Activated naive CD4-positive, alpha-beta T cell treated with anti-CD3 and anti-CD28 coated beads, Interleukin-2, amount 50 U/mL, for 16 hours (primary cell): ENCODE data around the gene ADAMTS3.
"Not testable (repeated sequence)": the region's sequence is repeated elsewhere in the genome, so short reads cannot be mapped to it uniquely, and the experiment has no call there.

Experiments
- DNase-seq: peaks from one replicate; pipeline ENCODE4 v3.0.0-alpha.2; 2020

ADAMTS3 gene

GRCh38 chr4:72467633-72468032 lies 101.4 kb downstream of the ADAMTS3 start:
- DNase-seq: no peak

DNA sequence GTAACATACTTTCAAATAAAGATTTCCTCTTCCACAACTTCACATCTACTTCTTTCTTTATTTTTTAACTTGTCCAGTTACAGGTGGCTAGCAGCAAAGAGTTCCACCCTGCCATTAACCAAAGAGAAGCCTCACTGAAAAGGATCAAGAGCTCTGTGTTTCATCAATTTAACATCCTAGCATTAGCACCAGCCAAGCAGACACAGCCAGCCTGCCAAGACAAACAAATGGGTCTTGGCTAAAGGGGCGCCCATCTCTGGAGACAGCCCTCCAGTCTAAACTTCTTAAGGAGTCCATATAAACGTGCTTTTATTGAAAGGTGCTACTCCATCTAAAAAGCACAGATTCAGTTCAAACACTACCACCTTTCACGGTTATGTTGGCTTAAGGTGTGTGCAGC lies 105.3 kb downstream of the ADAMTS3 start:
- no peak for DNase-seq

- DNase-seq: no peak
Measured at GRCh38 chr4:72457158-72457557, 111.9 kb downstream of the ADAMTS3 start.

DNA sequence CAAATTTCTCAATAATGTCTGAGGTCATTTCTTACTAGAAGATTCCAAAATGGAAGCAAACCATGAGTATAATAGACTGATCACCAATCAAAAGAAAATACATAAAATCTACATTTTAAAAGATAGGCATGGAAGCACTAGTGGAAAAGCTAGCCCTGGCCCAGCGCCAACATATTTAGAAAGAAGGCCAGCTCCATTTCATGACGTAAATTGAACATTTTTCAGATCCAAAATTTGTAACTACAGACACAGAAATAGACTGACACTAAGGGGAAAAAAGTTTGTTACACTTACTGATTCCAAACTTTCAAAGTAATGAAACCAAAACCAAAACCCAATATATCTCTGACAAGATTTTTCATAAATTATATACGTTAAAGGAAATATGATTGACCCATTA lies 117.7 kb downstream of the ADAMTS3 start:
- no peak for DNase-seq

- no peak for DNase-seq
Measured at GRCh38 chr4:72449705-72450104, 119.3 kb downstream of the ADAMTS3 start.

- DNase-seq: no peak
Measured at GRCh38 chr4:72448231-72448630, 120.8 kb downstream of the ADAMTS3 start.

DNA sequence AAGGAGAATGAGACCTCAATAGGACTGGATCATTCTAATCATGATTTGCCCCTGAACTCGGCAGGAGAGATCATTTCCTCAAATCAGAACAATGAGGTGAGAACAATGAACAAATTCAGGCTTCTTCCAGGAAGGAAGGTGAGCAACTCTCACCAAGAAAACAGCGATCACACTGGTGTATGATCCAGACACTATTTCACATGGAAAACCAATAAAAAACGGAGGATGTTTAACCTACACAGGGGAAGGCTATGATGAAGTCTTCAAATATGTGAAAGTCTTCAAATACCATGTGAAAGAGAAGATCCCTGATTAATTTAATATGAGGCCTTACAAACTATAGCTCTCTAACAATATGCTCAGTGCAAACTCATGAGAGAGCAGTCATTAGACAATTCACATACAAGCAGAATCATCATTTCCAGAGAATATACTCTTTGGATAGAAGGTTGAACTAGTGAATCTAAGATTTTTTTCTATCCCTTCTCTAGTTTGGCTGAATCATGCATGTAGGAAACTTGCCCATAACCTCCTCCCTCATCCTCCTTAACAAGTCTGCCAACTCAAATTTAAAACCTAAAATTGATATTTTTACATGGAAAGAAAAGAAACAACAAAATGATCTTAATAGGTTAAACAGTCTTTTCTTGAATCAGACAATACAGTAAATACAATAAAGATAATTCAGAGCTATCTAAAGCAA lies 122.5 kb downstream of the ADAMTS3 start:
- no peak for DNase-seq

- DNase-seq: no peak
Measured at GRCh38 chr4:72444092-72444491, 124.9 kb downstream of the ADAMTS3 start.

- no peak for DNase-seq
Measured at GRCh38 chr4:72442715-72443114, 126.3 kb downstream of the ADAMTS3 start.

DNA sequence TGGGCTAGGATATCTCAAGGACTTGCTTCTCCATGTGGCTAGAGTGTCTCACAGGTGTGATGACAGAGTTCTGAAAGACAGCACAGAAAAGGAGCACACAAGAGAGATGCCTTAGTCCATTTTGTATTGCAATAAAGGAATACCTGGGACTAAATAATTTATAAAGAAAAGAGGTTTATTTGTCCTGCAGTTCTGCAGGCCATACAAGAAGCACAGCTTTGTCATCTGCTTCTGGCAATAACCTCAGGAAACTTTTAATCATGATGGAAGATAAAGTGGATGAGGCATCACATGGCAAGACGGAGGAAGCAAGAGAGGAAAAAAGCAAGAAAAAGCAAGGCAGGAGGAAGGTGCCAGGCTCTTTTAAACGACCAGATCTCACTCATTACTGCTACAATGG lies 126.9 kb downstream of the ADAMTS3 start:
- no peak for DNase-seq

DNA sequence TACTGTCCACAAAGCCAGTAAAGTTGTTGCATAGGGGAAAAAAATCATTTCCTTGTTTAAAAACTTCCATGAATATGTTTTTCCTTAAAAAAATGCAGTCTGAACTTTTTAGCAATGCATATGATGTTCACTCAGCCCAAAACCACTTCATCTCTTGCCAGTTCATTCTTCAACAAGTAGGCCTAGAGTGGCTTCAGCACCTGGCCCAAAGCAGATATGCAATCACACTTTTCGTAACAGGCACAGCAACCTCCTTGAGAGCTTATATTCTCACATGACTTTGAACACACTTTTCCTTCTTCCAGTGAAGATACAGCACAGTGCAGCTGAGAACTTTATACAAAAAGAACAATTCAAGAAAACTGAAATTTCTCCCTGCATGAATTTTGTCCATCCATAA lies 128.6 kb downstream of the ADAMTS3 start:
- no peak for DNase-seq

DNA sequence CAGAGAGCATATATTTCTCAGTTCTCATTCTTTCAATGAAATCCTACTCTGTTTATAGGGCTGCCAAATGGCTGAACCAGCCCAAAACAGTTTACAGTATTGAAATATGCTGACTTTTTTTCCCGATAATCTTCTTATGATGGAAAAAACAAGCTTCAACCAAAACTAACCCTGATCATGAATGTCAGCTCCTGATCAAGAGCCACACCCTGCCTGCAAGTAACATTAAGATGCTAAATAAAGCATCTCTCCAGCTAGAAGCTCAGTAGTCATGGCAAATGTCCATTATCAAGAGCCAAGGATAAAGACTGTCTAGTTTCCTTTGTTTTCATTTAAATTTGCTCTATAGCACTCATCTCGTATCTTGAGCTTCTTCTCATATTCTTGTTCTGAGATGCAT lies 136.0 kb downstream of the ADAMTS3 start:
- DNase-seq: no peak

DNA sequence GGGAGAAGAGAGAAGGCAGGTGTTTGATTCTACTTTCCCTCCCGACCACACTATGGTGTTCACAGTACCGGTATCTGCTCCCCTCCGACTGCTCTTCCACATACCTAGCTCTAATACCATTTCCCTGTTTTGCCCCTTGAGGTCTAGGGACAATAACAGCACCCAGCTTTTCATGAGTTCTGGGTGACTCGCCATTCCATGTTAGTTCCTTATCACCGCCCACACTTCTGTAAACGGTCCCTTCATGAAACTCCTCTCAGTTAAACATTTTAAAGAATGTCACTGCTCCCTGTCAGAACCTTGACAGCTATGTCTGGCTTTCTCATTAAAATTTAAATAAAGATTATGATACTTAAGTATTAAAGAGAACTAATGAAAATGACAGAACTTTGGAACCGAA lies 136.7 kb downstream of the ADAMTS3 start:
- DNase-seq: no peak

DNA sequence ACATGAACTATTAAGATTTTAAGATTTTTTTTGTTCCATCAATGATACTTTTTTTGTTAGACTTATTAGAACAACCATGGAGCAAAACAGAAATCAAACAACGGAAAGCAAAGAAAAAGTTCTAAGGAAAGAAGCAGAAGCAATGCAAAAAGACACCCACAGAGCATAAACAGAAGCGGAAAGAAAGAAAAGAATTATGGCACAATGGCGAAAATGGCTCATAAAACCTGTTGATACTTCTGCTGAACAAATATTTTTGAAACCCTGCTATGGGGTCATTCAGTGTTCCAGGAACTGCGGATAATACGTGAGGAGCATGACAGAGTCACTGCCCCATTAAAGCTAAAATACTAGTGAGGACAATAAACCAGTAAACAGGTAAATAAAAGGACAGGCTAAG lies 138.0 kb downstream of the ADAMTS3 start:
- no peak for DNase-seq

GRCh38 chr4:72430050-72430449 lies 139.0 kb downstream of the ADAMTS3 start:
- DNase-seq: no peak

DNA sequence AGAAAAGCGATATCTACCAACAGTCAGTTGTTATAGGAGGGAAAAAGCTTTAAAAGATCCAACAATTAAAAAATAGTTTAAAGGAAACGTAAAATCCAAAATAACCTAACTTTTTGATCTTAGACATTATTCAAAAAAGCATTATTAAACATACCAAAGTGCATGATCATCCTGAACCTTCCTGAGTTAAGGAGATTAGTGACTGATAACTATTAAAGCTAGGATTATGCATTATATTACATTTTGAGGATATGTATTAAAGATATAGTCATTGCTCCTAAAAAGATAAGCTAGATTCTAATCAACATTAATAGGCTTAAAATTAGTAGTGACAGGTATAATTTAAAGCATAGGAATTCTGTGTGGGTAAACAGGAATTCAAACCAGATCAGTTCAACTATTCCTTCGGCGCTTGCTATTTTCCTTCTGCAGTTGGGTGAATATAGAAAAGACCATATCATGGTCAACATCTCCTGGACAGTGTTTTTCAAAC lies 139.6 kb downstream of the ADAMTS3 start:
- DNase-seq: no peak

GRCh38 chr4:72427057-72427456 lies 142.0 kb downstream of the ADAMTS3 start:
- no peak for DNase-seq

GRCh38 chr4:72425908-72426307 lies 143.1 kb downstream of the ADAMTS3 start:
- DNase-seq: not testable (repeated sequence)

GRCh38 chr4:72424006-72424405 lies 145.0 kb downstream of the ADAMTS3 start:
- no peak for DNase-seq

- no peak for DNase-seq
Measured at GRCh38 chr4:72422416-72422815, 146.6 kb downstream of the ADAMTS3 start.

DNA sequence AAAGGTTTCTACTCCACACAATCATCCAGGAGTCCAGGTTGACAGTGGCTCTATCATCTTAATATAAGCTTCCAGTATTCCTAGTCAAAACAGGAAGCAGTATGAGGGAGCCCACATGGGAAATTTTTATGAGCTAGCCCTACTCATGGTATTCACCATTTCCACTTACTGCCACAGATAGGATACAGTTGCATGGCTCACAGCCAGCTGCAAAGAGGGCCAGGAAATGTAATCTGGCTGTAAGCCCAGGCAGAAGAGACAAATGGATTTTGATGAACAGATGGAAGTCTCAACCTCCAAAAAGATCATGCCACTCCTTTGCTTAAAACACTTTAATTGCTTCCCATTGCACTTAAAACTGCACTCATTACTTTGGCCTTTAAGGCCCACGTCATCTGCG lies 150.6 kb downstream of the ADAMTS3 start:
- DNase-seq: no peak

DNA sequence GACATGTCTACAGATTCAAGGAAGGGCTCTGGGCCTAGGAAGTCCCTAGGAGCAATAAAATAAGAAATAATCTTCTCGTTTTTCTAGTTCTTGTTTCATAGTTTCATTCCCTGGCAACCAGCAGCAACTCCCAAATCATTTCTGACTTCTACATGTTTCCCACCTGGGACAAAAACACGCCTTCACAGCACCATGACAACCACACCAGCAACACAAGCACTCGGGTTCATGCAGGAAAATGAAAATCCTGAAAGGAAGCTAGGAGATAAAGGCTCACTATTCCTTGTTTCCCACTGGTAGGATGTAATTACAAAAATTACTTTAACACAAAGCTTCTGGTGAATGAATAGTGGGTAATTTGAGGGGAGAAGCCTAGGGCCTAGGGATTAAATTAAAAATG lies 158.9 kb downstream of the ADAMTS3 start:
- no peak for DNase-seq

DNA sequence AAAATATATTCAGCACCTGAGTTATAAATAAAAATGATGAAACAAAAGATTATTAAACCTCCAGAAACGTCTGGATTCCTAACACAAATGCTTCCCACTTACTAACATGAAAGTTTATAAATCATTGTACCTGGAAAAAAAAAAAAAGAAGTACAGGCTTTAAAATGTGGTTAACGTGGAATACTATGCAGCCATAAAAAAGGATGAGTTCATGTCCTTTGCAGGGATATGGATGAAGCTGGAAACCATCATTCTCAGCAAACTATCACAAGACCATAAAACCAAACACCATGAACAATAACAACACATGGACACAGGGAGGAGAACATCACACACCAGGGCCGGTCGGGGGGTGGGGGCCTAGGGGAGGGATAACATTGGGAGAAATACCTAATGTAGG lies 160.5 kb downstream of the ADAMTS3 start:
- no peak for DNase-seq

DNA sequence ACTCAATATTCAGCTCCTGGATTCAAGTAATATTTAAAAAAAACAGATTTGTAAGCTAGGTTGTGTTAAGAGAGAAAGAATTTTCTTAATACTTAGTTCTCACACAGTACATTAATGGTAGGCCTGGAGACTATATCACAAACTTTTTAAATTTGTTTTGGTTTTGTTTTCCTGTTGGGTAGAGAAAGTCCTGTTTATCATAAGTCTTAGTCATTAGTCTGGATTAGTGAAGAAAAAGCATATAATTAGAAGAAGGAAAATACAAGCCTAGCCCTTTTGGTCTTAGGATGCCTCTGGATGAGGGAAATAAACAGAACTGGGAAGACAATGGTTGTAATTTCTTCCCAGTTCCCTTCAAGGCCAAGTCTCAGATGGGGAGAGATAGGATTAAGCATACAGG lies 163.6 kb downstream of the ADAMTS3 start:
- no peak for DNase-seq

GRCh38 chr4:72397314-72397713 lies 171.7 kb downstream of the ADAMTS3 start:
- DNase-seq: no peak
